Stomach smooth muscle (tissue), 2 donors: Measurements from ENCODE around the gene CCNY.
A peak's percentile ranks its signal among the peaks of the same experiment; 100 is the strongest.
"Not testable (repeated sequence)": the region's sequence is repeated elsewhere in the genome, so short reads cannot be mapped to it uniquely, and the experiment has no call there.

Experiments used
- H3K27ac ChIP-seq: one replicate; pipeline ENCODE4 v1.7.0; 2013; ENCODE audit warnings: mild to moderate bottlenecking, low read length, inconsistent platforms
- H3K27me3 ChIP-seq, 2 donors: one replicate each; pipeline ENCODE4 v1.7.0; 2013; ENCODE audit warnings: low read length in 2 of 2; ENCODE audit not compliant: insufficient read depth in 2 of 2, control insufficient read depth in 1 of 2
- H3K36me3 ChIP-seq, 2 donors: one replicate each; pipeline ENCODE4 v1.7.0; 2013; ENCODE audit warnings: low read length in 2 of 2; ENCODE audit not compliant: control insufficient read depth in 2 of 2, insufficient read depth in 2 of 2
- H3K4me1 ChIP-seq: one replicate; pipeline ENCODE4 v1.7.0; 2013; ENCODE audit warnings: low read length; ENCODE audit not compliant: control insufficient read depth, insufficient read depth
- H3K4me3 ChIP-seq, 2 donors: one replicate each; pipeline ENCODE4 v1.7.0; 2013; ENCODE audit warnings: low read length in 2 of 2
- H3K9ac ChIP-seq, 2 donors: one replicate each; pipeline ENCODE4 v1.7.0; 2013; ENCODE audit warnings: low read length in 2 of 2, mild to moderate bottlenecking in 1 of 2
- H3K9me3 ChIP-seq, 2 donors: one replicate each; pipeline ENCODE4 v1.7.0; 2013; ENCODE audit warnings: low read length in 2 of 2; ENCODE audit not compliant: control insufficient read depth in 2 of 2
- donor health status: healthy.
- donor health status: Pancreatic carcinoma.

CCNY gene

GRCh38 chr10:35336084-35336831, at the start of gene CCNY:
Gene CCNY (plus strand): TSS chr10:35336509. CDS start chr10:35337054, 545 bp downstream.
- peaks cover 0 to 2% of the 10 kb centered on the region in 2 donors for H3K36me3 ChIP-seq
- H3K9me3 ChIP-seq = no peaks in the 10 kb centered on the region
- H3K4me1 ChIP-seq = peaks cover 35% of the 10 kb centered on the region
- H3K27me3 ChIP-seq = no peaks in the 10 kb centered on the region
- peak within 1 kb of the TSS; percentile 83 to 88 for H3K4me3 ChIP-seq
- peak within 1 kb of the TSS; percentile 70 for H3K27ac ChIP-seq
- peak within 1 kb of the TSS; percentile 58 to 80 for H3K9ac ChIP-seq

GRCh38 chr10:35289198-35289597, 47.1 kb upstream of the CCNY start:
- Histone ChIP-seq H3K4me3 (no peak overlapping the region), H3K36me3 (no peaks in the 10 kb centered on the region), H3K9ac (no peak overlapping the region), H3K27ac (no peak overlapping the region), H3K9me3 (no peaks in the 10 kb centered on the region), H3K4me1 (no peaks in the 10 kb centered on the region), H3K27me3 (no peaks in the 10 kb centered on the region)

DNA sequence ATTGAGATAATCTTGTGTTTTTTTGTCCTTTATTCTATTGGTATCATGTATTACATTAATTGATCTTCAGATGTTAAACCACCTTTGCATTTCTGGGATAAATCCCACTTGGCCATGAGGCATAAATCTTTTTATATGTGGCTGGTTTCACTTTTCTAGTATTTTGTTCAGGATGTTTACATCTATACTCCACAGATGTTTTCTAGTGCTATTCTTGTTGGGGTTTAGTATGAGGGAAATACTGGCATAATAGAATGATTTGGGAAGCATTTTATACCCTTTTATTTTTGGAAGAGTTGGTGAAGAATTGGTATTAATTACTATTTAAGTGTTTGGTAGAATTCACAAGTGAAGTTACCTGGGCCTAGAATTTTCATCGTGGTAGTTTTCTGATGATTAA, 41.8 kb upstream of the CCNY start:
- Histone ChIP-seq H3K4me1 (no peaks in the 10 kb centered on the region), H3K36me3 (no peaks in the 10 kb centered on the region), H3K9me3 (no peaks in the 10 kb centered on the region), H3K27me3 (no peaks in the 10 kb centered on the region), H3K27ac (no peak overlapping the region), H3K4me3 (no peak overlapping the region), H3K9ac (no peak overlapping the region)

DNA sequence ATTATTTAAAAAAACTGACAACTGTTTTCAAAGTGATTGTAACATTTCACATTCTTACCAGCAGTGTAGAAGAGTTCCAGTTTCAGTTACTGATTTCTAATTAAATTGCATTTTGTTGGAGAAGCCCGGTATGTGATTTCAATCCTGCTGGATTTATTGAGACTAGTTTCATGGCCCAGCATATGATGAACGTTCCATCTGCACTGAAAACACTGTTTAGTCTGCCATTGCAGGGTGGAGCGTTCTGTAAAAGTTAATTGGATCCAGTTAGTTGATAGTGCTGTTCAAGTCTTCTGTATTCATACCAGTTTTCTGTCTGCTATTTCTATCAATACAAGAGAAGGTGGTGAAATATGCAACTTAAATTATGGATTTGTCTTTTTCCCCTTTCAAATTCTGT, 37.3 kb upstream of the CCNY start:
- peaks cover 0 to 3% of the 10 kb centered on the region in 2 donors for H3K27me3 ChIP-seq
- no peak overlapping the region for H3K27ac ChIP-seq
- H3K4me1 ChIP-seq = no peaks in the 10 kb centered on the region
- no peaks in the 10 kb centered on the region for H3K36me3 ChIP-seq
- no peak overlapping the region for H3K4me3 ChIP-seq
- no peaks in the 10 kb centered on the region for H3K9me3 ChIP-seq
- no peak overlapping the region for H3K9ac ChIP-seq

GRCh38 chr10:35300063-35300699, 36.1 kb upstream of the CCNY start:
- Histone ChIP-seq H3K9me3 (no peaks in the 10 kb centered on the region), H3K4me3 (no peak overlapping the region), H3K4me1 (no peaks in the 10 kb centered on the region), H3K9ac (no peak overlapping the region), H3K36me3 (no peaks in the 10 kb centered on the region), H3K27me3 (peaks cover 0 to 3% of the 10 kb centered on the region in 2 donors), H3K27ac (no peak overlapping the region)

DNA sequence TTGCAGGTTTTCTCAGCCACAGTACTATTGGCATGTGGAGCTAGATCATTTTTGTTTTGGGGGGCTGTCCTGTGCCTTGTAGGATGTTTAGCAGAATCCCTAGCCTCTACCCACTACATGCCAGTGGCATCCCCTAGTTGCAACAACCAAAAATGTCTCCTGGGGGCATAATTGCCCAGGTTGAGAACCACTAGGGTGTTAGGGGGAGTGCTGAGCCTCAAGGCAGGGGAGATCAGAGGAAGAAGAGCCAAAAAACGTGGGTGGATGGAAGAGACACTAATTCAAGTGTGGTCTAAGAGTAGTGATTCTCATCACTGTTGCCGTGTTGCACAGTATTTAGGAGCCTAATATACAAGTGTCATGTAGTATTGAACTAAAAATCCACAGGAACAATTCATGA, 31.7 kb upstream of the CCNY start:
- H3K36me3 ChIP-seq = no peaks in the 10 kb centered on the region
- H3K27me3 ChIP-seq = peaks cover 0 to 6% of the 10 kb centered on the region in 2 donors
- no peaks in the 10 kb centered on the region for H3K9me3 ChIP-seq
- no peak overlapping the region for H3K9ac ChIP-seq
- H3K4me3 ChIP-seq = no peak overlapping the region
- no peaks in the 10 kb centered on the region for H3K4me1 ChIP-seq
- H3K27ac ChIP-seq = no peak overlapping the region

GRCh38 chr10:35306852-35307251, 29.5 kb upstream of the CCNY start:
- H3K27me3 ChIP-seq = peaks cover 0 to 3% of the 10 kb centered on the region in 2 donors
- H3K27ac ChIP-seq = no peak overlapping the region
- no peaks in the 10 kb centered on the region for H3K4me1 ChIP-seq
- H3K9ac ChIP-seq = no peak overlapping the region
- no peaks in the 10 kb centered on the region for H3K36me3 ChIP-seq
- H3K9me3 ChIP-seq = no peaks in the 10 kb centered on the region
- H3K4me3 ChIP-seq = no peak overlapping the region

GRCh38 chr10:35307297-35307696, 29.0 kb upstream of the CCNY start:
- Histone ChIP-seq H3K27me3 (peaks cover 0 to 3% of the 10 kb centered on the region in 2 donors), H3K27ac (no peak overlapping the region), H3K9ac (no peak overlapping the region), H3K36me3 (no peaks in the 10 kb centered on the region), H3K9me3 (no peaks in the 10 kb centered on the region), H3K4me1 (no peaks in the 10 kb centered on the region), H3K4me3 (no peak overlapping the region)

DNA sequence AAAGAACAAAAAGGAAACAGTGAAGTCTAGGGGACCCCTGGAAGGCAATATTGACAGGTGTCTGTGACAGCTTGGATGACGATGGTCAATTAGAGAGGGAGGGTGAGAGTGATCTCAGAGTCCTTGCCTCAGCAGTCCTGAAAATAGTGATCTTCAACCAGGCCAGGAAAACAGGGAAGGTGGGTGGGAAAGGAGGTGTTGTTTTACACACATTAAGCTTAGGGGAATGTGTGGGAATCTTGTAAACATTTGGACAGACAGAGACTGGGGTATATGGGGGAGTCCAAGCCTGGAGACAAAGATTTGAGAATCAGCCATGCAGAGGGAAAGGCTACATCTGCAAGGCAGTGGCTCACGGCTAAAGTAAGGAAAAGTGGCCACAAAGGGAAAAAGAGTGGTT, 27.5 kb upstream of the CCNY start:
- Histone ChIP-seq H3K36me3 (no peaks in the 10 kb centered on the region), H3K9me3 (no peaks in the 10 kb centered on the region), H3K27me3 (peaks cover 0 to 3% of the 10 kb centered on the region in 2 donors), H3K27ac (no peak overlapping the region), H3K9ac (no peak overlapping the region), H3K4me3 (no peak overlapping the region), H3K4me1 (no peaks in the 10 kb centered on the region)

DNA sequence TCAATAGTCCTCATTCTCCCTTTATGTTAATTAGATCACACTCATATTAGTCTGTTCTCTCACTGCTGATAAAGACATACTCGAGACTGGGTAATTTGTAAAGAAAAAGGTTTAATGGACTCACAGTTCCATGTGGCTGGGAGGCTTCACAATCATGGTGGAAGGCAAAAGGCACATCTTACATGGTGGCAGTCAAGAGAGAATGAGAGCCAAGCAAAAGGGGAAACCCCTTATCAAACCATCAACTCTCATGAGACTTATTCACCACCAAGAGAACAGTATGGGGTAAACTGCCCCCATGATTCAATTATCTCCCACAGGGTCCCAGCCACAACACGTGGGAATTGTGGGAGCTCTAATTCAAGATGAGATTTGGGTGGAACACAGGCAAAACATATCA, 22.2 kb upstream of the CCNY start:
- not testable (repeated sequence) for H3K36me3 ChIP-seq, H3K9ac ChIP-seq, H3K27me3 ChIP-seq, H3K4me1 ChIP-seq, H3K9me3 ChIP-seq, H3K4me3 ChIP-seq, H3K27ac ChIP-seq

DNA sequence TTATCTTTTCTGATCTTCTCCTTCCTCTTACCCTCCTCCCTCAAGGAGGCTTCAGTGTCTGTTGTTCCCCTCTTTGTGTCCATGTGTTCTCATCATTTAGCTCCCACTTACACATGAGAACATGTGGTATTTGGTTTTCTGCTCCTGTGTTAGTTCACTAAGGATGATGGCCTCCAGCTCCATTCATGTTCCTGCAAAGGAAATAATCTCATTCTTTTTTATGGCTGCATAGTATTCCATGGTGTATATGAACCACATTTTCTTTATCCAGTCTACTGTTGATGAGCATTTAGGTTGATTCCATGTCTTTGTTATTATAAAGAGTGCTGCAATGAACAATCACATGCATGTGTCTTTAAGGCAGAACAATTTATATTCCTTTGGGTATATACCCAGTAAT, 21.1 kb upstream of the CCNY start:
- H3K36me3 ChIP-seq, H3K9me3 ChIP-seq, H3K4me3 ChIP-seq, H3K27me3 ChIP-seq, H3K4me1 ChIP-seq, H3K27ac ChIP-seq, H3K9ac ChIP-seq: not testable (repeated sequence)
